HCT116 (cell line): ENCODE data around the gene VMO1. TPM values are rescaled to one million over a fixed set of nuclear protein-coding genes. Genes with fewer than 3 reads are reported as not detected.

ENCODE experiments used
- ATAC-seq: fragments of 200-7000 bp; cut with Tn5 transposase; 2 replicates; pipeline ENCODE4 v1.9.1; 2020; ENCODE audit warnings: mild to moderate bottlenecking, moderate library complexity
- BruUV-seq: library from RNA; stranded (reverse); fragments of 400-500 nt; replicated peaks from 2 replicates; lab custom pipeline; 2021; lab: Mats Ljungman, UMichigan
- CTCF ChIA-PET: fragments of 300-600 bp; sonication (Branson Sonifier 250); formaldehyde crosslinking; loops from one replicate; lab custom pipeline; 2021; ENCODE audit warnings: antibody characterized with exemption; lab: Charles Lee
- POLR2A ChIA-PET: fragments of 300-600, 350-600 bp; sonication (Branson Sonifier 250); formaldehyde crosslinking; loops from one replicate; lab custom pipeline; 2021; ENCODE audit warnings: antibody characterized with exemption; lab: Charles Lee
- RAD21 ChIA-PET, 2 experiments: fragments of 300-600 bp; sonication (Branson Sonifier 250); formaldehyde crosslinking; loops; one replicate each; lab custom pipeline; 2023; ENCODE audit warnings: low total read pairs in 2 of 2; ENCODE audit not compliant: uncharacterized antibody in 2 of 2, unreplicated experiment in 2 of 2, low non-redundant PET in 1 of 2; lab: Charles Lee
- DNase-seq: peaks from one replicate; pipeline ENCODE4 v3.0.0-alpha.2; 2010; ENCODE audit warnings: low read depth, low spot score
- H2AFZ ChIP-seq: fragments of 200-600 bp; shearing (Covaris generic), sonication (generic); 2 replicates; pipeline ENCODE4 v1.6.1; 2017; ENCODE audit warnings: low read depth, mixed run types, mixed read lengths, antibody characterized with exemption, low read length; ENCODE audit not compliant: poor library complexity, severe bottlenecking
- H3K27ac ChIP-seq: 2 replicates; pipeline ENCODE4 v1.5.1; 2012; ENCODE audit warnings: low read depth, low read length
- H3K27me3 ChIP-seq: fragments of 200-600 bp; sonication (generic); 2 replicates; pipeline ENCODE4 v1.6.1; 2016; ENCODE audit warnings: mixed run types, low read length, mixed read lengths; ENCODE audit not compliant: insufficient read depth
- H3K36me3 ChIP-seq, 2 experiments: fragments of 200-500 bp in 1 of 2; fragments of 200-600 bp in 1 of 2; sonication (Bioruptor generic) in 1 of 2; sonication (generic) in 1 of 2; 2 replicates each; pipeline versions ENCODE4 v1.5.1 to v1.6.1; 2014 to 2016; ENCODE audit warnings: low read length in 2 of 2, inconsistent platforms in 1 of 2, mixed read lengths in 1 of 2, mixed run types in 1 of 2; ENCODE audit not compliant: insufficient read depth in 2 of 2, control insufficient read depth in 1 of 2
- H3K4me1 ChIP-seq, 2 experiments: fragments of 200-600 bp in 1 of 2; sonication (generic) in 1 of 2; 2 replicates each; pipeline versions ENCODE4 v1.5.1 to v1.6.1; 2012 to 2017; ENCODE audit warnings: low read length in 2 of 2, inconsistent platforms in 1 of 2, mild to moderate bottlenecking in 1 of 2, mixed read lengths in 1 of 2, mixed run types in 1 of 2, moderate library complexity in 1 of 2; ENCODE audit not compliant: insufficient read depth in 2 of 2, control insufficient read depth in 1 of 2
- H3K4me2 ChIP-seq: fragments of 200-600 bp; sonication (generic); 2 replicates; pipeline ENCODE4 v1.6.1; 2017; ENCODE audit warnings: mixed run types, low read length, mixed read lengths
- H3K4me3 ChIP-seq, 2 experiments: fragments of 200-600 bp in 1 of 2; sonication (generic) in 1 of 2; replicated peaks in 1 of 2; 2 replicates each; pipeline ENCODE4 v1.5.1; 2011 to 2016; ENCODE audit warnings: low read length in 2 of 2, control low read depth in 1 of 2, low read depth in 1 of 2, mild to moderate bottlenecking in 1 of 2, mixed read lengths in 1 of 2, mixed run types in 1 of 2
- H3K79me2 ChIP-seq: fragments of 200-600 bp; sonication (generic); 2 replicates; pipeline ENCODE4 v1.6.1; 2017; ENCODE audit warnings: mild to moderate bottlenecking, mixed run types, low read length, moderate library complexity, mixed read lengths; ENCODE audit not compliant: insufficient read depth
- H3K9ac ChIP-seq: fragments of 200-600 bp; sonication (generic); 2 replicates; pipeline ENCODE4 v1.6.1; 2016; ENCODE audit warnings: low read length, mixed read lengths
- H3K9me2 ChIP-seq: fragments of 200-600 bp; sonication (generic), shearing (Covaris generic); 2 replicates; pipeline ENCODE4 v1.6.1; 2017; ENCODE audit warnings: mixed run types, mild to moderate bottlenecking, moderate library complexity; ENCODE audit not compliant: insufficient read depth
- H3K9me3 ChIP-seq, 2 experiments: fragments of 200-500 bp in 1 of 2; fragments of 200-600 bp in 1 of 2; sonication (Bioruptor generic) in 1 of 2; sonication (generic) in 1 of 2; 2 replicates each; pipeline ENCODE4 v1.6.1; 2014 to 2017; ENCODE audit warnings: low read length in 2 of 2, mixed read lengths in 2 of 2, inconsistent platforms in 1 of 2, low read depth in 1 of 2, mild to moderate bottlenecking in 1 of 2, mixed run types in 1 of 2, moderate library complexity in 1 of 2; ENCODE audit not compliant: control insufficient read depth in 1 of 2, insufficient read depth in 1 of 2
- H4K20me1 ChIP-seq: fragments of 200-600 bp; sonication (generic), shearing (Covaris generic); 2 replicates; pipeline ENCODE4 v1.6.1; 2017; ENCODE audit warnings: mixed run types, mild to moderate bottlenecking, moderate library complexity; ENCODE audit not compliant: insufficient read depth
- ELF1 ChIP-seq: IDR thresholded peaks from 2 replicates; pipeline ENCODE4 v1.6.1; 2012; ENCODE audit warnings: low read depth, borderline replicate concordance
- FOSL1 ChIP-seq: IDR thresholded peaks from 2 replicates; pipeline ENCODE4 v1.6.1; 2012; ENCODE audit warnings: low read depth
- MAX ChIP-seq: IDR thresholded peaks from 2 replicates; pipeline ENCODE4 v1.6.1; 2012
- POLR2AphosphoS5 ChIP-seq: IDR thresholded peaks from 2 replicates; pipeline ENCODE4 v1.6.1; 2011; ENCODE audit warnings: mild to moderate bottlenecking, low read depth, low read length, moderate library complexity
- RAD21 ChIP-seq: IDR thresholded peaks from 2 replicates; pipeline ENCODE4 v1.6.1; 2012; ENCODE audit warnings: low read depth, mild to moderate bottlenecking
- SIN3A ChIP-seq: IDR thresholded peaks from 2 replicates; pipeline ENCODE4 v1.6.1; 2012; ENCODE audit warnings: low read depth
- TCF7L2 ChIP-seq: IDR thresholded peaks from 2 replicates; pipeline ENCODE4 v1.7.0; 2011; ENCODE audit warnings: borderline replicate concordance, inconsistent platforms; ENCODE audit not compliant: insufficient read depth, insufficient read length; ENCODE audit errors: extremely low read depth
- ZBTB33 ChIP-seq: IDR thresholded peaks from 2 replicates; pipeline ENCODE4 v1.6.1; 2011; ENCODE audit warnings: mild to moderate bottlenecking, low read length, moderate library complexity; ENCODE audit not compliant: insufficient replicate concordance; ENCODE audit errors: extremely low read depth
- ZNF274 ChIP-seq: fragments of 200-500 bp; sonication (Bioruptor generic); IDR thresholded peaks from 2 replicates; pipeline ENCODE4 v1.6.1; 2014; ENCODE audit warnings: mild to moderate bottlenecking, low read depth, low read length, inconsistent platforms
- intact Hi-C: fragments of 100-400 bp; cut with micrococcal nuclease; formaldehyde crosslinking; loops from 2 replicates; pipeline ENCODE4 v1.10.0; 2022
- total RNA-seq: library from RNA; stranded (reverse); gene quantifications from one replicate; pipeline ENCODE4 v1.2.1, GENCODE V29; 2021; ENCODE audit not compliant: unreplicated experiment
- TF ChIP-seq, protein P1 (sequence below), 3 experiments: fragments of 200-600 bp in 1 of 3; sonication (generic) in 1 of 3; IDR thresholded peaks in 2 of 3; conservative IDR thresholded peaks in 1 of 3; 2 replicates each; pipeline ENCODE4 v1.5.1; 2012 to 2017; ENCODE audit warnings: low read depth in 2 of 3, low read length in 2 of 3, antibody characterized with exemption in 1 of 3, borderline replicate concordance in 1 of 3, control low read depth in 1 of 3, mild to moderate bottlenecking in 1 of 3, mixed read lengths in 1 of 3, mixed run types in 1 of 3, moderate library complexity in 1 of 3; ENCODE audit not compliant: insufficient read depth in 1 of 3

VMO1 gene
- total RNA-seq, 1 experiment from 2014 or later: 0.76 TPM

- TF ChIP-seq ZBTB33 (no peak), POLR2AphosphoS5 (no peak), ELF1 (no peak), TCF7L2 (no peak), SIN3A (no peak), FOSL1 (no peak)
- TF ChIP-seq, protein P1, sequence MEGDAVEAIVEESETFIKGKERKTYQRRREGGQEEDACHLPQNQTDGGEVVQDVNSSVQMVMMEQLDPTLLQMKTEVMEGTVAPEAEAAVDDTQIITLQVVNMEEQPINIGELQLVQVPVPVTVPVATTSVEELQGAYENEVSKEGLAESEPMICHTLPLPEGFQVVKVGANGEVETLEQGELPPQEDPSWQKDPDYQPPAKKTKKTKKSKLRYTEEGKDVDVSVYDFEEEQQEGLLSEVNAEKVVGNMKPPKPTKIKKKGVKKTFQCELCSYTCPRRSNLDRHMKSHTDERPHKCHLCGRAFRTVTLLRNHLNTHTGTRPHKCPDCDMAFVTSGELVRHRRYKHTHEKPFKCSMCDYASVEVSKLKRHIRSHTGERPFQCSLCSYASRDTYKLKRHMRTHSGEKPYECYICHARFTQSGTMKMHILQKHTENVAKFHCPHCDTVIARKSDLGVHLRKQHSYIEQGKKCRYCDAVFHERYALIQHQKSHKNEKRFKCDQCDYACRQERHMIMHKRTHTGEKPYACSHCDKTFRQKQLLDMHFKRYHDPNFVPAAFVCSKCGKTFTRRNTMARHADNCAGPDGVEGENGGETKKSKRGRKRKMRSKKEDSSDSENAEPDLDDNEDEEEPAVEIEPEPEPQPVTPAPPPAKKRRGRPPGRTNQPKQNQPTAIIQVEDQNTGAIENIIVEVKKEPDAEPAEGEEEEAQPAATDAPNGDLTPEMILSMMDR (IDR thresholded peaks at IDR 0.05 in 2 of 3, conservative IDR thresholded peaks at IDR 0.05 in 1 of 3; ENCODE audit: borderline replicate concordance in 1 of 3, insufficient read depth in 1 of 3, low read depth in 2 of 3, low read length in 2 of 3): no peak
Observed at GRCh38 chr17:4771519-4772234, 14.5 kb downstream of the VMO1 start, which contains the start of gene TM4SF5 (continued).

GRCh38 chr17:4769628-4770027, 16.5 kb downstream of the VMO1 start:
- Histone ChIP-seq H3K9ac (no peak overlapping the region), H3K9me3 (no peaks in the 10 kb centered on the region), H3K4me3 (no peak overlapping the region), H3K36me3 (no peaks in the 10 kb centered on the region), H3K27ac (no peak overlapping the region), H3K79me2 (no peaks in the 10 kb centered on the region), H4K20me1 (no peaks in the 10 kb centered on the region), H3K4me1 (peaks cover 5 to 16% of the 10 kb centered on the region in 2 experiments; a peak in 3 of 4 replicates), H3K9me2 (no peaks in the 10 kb centered on the region), H3K27me3 (no peaks in the 10 kb centered on the region), H3K4me2 (peak overlapping the region; percentile 35), H2AFZ (no peak overlapping the region)
- ChIA-PET POLR2A (no interaction called here), RAD21 (no interaction called here), CTCF (no interaction called here)
- TF ChIP-seq RAD21: no peak
- no peak for TF ChIP-seq ZNF274
- no peak for TF ChIP-seq FOSL1
- no peak for TF ChIP-seq MAX
- intact Hi-C loops: no loop called here
- no TSS peak for BruUV-seq
- DNase-seq (no peak), ATAC-seq (no peak)
